NT2/D1 (cell line): ENCODE results near the gene SGK2.
"Not testable (repeated sequence)": the region's sequence is repeated elsewhere in the genome, so short reads cannot be mapped to it uniquely, and the experiment has no call there.

Experiments used
- DNase-seq: peaks from one replicate; pipeline ENCODE4 v3.0.0-alpha.2; 2011; ENCODE audit warnings: low read depth, low spot score
- H3K27me3 ChIP-seq: 2 replicates; pipeline ENCODE4 v1.6.0; 2011; ENCODE audit warnings: mild to moderate bottlenecking; ENCODE audit not compliant: insufficient read length, insufficient read depth
- H3K36me3 ChIP-seq: 2 replicates; pipeline ENCODE4 v1.6.1; 2011; ENCODE audit warnings: mild to moderate bottlenecking, low read length, mixed read lengths; ENCODE audit not compliant: insufficient read depth, insufficient read length
- H3K4me1 ChIP-seq: 2 replicates; pipeline ENCODE4 v1.5.1; 2011; ENCODE audit not compliant: insufficient read depth, insufficient read length
- H3K4me3 ChIP-seq: 2 replicates; pipeline ENCODE4 v1.5.1; 2011; ENCODE audit warnings: low read depth; ENCODE audit not compliant: insufficient read length
- H3K9ac ChIP-seq: 2 replicates; pipeline ENCODE4 v1.6.0; 2011; ENCODE audit warnings: low read depth; ENCODE audit not compliant: insufficient read length
- H3K9me3 ChIP-seq: 2 replicates; pipeline ENCODE4 v1.5.1; 2011; ENCODE audit warnings: mild to moderate bottlenecking, low read length; ENCODE audit not compliant: insufficient read depth
- SUZ12 ChIP-seq: IDR thresholded peaks from 2 replicates; pipeline ENCODE4 v1.6.1; 2011; ENCODE audit not compliant: insufficient read length, insufficient read depth; ENCODE audit errors: extremely low read depth
- YY1 ChIP-seq: IDR thresholded peaks from 2 replicates; pipeline ENCODE4 v1.6.1; 2011; ENCODE audit not compliant: insufficient read length, insufficient read depth
- ZNF274 ChIP-seq: IDR thresholded peaks from 2 replicates; pipeline ENCODE4 v1.6.1; 2011; ENCODE audit warnings: mild to moderate bottlenecking, low read depth, low read length

SGK2 gene

GRCh38 chr20:43576108-43576507, 17.3 kb downstream of the SGK2 start:
- Histone ChIP-seq H3K27me3 (no peaks in the 10 kb centered on the region), H3K4me1 (peaks cover 4% of the 10 kb centered on the region), H3K4me3 (no peak overlapping the region), H3K9me3 (no peaks in the 10 kb centered on the region), H3K36me3 (no peaks in the 10 kb centered on the region), H3K9ac (no peak overlapping the region)
- no peak for TF ChIP-seq YY1
- no peak for TF ChIP-seq SUZ12
- TF ChIP-seq ZNF274, result no peak
- no peak for DNase-seq

- H3K4me1 ChIP-seq, result peaks cover 4% of the 10 kb centered on the region
- TF ChIP-seq YY1 (no peak), ZNF274 (no peak), SUZ12 (no peak)
- DNase-seq, result no peak
- H3K27me3 ChIP-seq, result no peaks in the 10 kb centered on the region
- no peaks in the 10 kb centered on the region for H3K36me3 ChIP-seq
- H3K4me3 ChIP-seq, result no peak overlapping the region
- H3K9ac ChIP-seq, result no peak overlapping the region
- no peaks in the 10 kb centered on the region for H3K9me3 ChIP-seq
These were observed 21.3 kb downstream of the SGK2 start for GRCh38 chr20:43579861-43580793.

GRCh38 chr20:43583133-43583864, 24.5 kb downstream of the SGK2 start:
- TF ChIP-seq ZNF274 (no peak), SUZ12 (no peak), YY1 (no peak)
- Histone ChIP-seq H3K4me3 (no peak overlapping the region), H3K9ac (no peak overlapping the region), H3K27me3 (no peaks in the 10 kb centered on the region), H3K36me3 (no peaks in the 10 kb centered on the region), H3K9me3 (no peaks in the 10 kb centered on the region), H3K4me1 (no peaks in the 10 kb centered on the region)
- no peak for DNase-seq

- Histone ChIP-seq H3K4me3 (no peak overlapping the region), H3K9me3 (no peaks in the 10 kb centered on the region), H3K36me3 (no peaks in the 10 kb centered on the region), H3K4me1 (no peaks in the 10 kb centered on the region), H3K27me3 (no peaks in the 10 kb centered on the region), H3K9ac (no peak overlapping the region)
- TF ChIP-seq ZNF274 (no peak), SUZ12 (no peak), YY1 (no peak)
- DNase-seq, result no peak
These were observed 25.2 kb downstream of the SGK2 start for GRCh38 chr20:43583982-43584432.

GRCh38 chr20:43584448-43585136, 25.8 kb downstream of the SGK2 start:
- no peak for DNase-seq
- TF ChIP-seq YY1 (no peak), SUZ12 (no peak), ZNF274 (no peak)
- Histone ChIP-seq H3K4me3 (no peak overlapping the region), H3K4me1 (no peaks in the 10 kb centered on the region), H3K9me3 (no peaks in the 10 kb centered on the region), H3K9ac (no peak overlapping the region), H3K27me3 (no peaks in the 10 kb centered on the region), H3K36me3 (no peaks in the 10 kb centered on the region)

- no peak overlapping the region for H3K9ac ChIP-seq
- H3K4me3 ChIP-seq, result no peak overlapping the region
- H3K9me3 ChIP-seq, result no peaks in the 10 kb centered on the region
- no peak for DNase-seq
- TF ChIP-seq YY1, result no peak
- no peak for TF ChIP-seq SUZ12
- no peak for TF ChIP-seq ZNF274
- no peaks in the 10 kb centered on the region for H3K36me3 ChIP-seq
- H3K27me3 ChIP-seq, result no peaks in the 10 kb centered on the region
- no peaks in the 10 kb centered on the region for H3K4me1 ChIP-seq
These were observed 27.8 kb downstream of the SGK2 start for GRCh38 chr20:43586641-43587040.

- H3K4me1 ChIP-seq, H3K36me3 ChIP-seq, H3K4me3 ChIP-seq, DNase-seq, H3K9me3 ChIP-seq, H3K27me3 ChIP-seq, H3K9ac ChIP-seq: not testable (repeated sequence)
These were observed 29.7 kb downstream of the SGK2 start for GRCh38 chr20:43588526-43588925.
